HFFc6 (cell line): Measurements from ENCODE around the gene FBXL20. TPM values are rescaled to one million over a fixed set of nuclear protein-coding genes. Genes with fewer than 3 reads are reported as not detected.

Experiments
- DNase-seq: peaks from one replicate; pipeline ENCODE4 v3.0.0-alpha.2; 2018
- H3K27ac Mint-ChIP-seq: 2 replicates; pipeline ENCODE4 v1.8.0; 2020; ENCODE audit warnings: mild to moderate bottlenecking, mixed read lengths
- H3K27me3 Mint-ChIP-seq: 2 replicates; pipeline ENCODE4 v1.8.0; 2021; ENCODE audit warnings: mild to moderate bottlenecking, moderate library complexity, mixed read lengths; ENCODE audit not compliant: insufficient read depth
- H3K36me3 Mint-ChIP-seq: 2 replicates; pipeline ENCODE4 v1.8.0; 2021; ENCODE audit warnings: low read depth, mixed read lengths
- H3K4me1 Mint-ChIP-seq: 2 replicates; pipeline ENCODE4 v1.8.0; 2020; ENCODE audit warnings: low read depth, mixed read lengths
- H3K4me3 Mint-ChIP-seq: 2 replicates; pipeline ENCODE4 v1.8.0; 2020; ENCODE audit warnings: mild to moderate bottlenecking, moderate library complexity, mixed read lengths
- H3K9me3 Mint-ChIP-seq: 2 replicates; pipeline ENCODE4 v1.8.0; 2020; ENCODE audit warnings: mild to moderate bottlenecking, mixed read lengths
- total RNA-seq, 6 experiments: library from RNA; stranded (reverse); fragmentation: NEBNext Ultra II Directional; extraction: Animal tissue kit (Norgen Biotek cat#: 25700); gene quantifications; 2 replicates in 1 of 6; 3 replicates in 5 of 6; pipeline ENCODE4 v1.2.3, GENCODE V29; 2021
- TF ChIP-seq, protein P1 (sequence below): fragments of 200-600 bp; sonication (generic); IDR thresholded peaks from 2 replicates; pipeline ENCODE4 v1.5.0; 2021; ENCODE audit warnings: antibody characterized with exemption, mild to moderate bottlenecking

FBXL20 gene
- total RNA-seq, 6 experiments from 2014 or later, result 13.4 to 19.5 (median 15.7) TPM

DNA sequence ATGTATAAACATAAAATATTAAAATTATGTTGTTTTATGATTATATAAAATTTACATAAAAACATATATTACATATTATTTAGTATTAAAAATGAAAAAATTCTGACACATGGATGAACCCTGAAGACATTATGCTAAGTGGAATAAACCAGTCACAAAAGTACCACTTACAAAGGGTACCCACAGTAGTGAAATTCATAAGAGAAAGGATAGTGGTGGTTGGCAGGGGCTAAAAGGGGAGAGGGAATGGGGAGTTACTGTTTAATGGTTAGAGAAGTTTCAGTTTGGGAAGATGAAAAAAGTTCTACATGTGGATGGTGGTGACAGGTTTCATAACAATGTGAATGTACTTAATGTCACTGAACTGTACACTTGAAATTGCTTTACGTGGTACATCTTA lies 41.4 kb downstream of the FBXL20 start:
- no peaks in the 10 kb centered on the region; the same call in 1 of the 2 replicates for H3K27me3 Mint-ChIP-seq
- H3K27ac Mint-ChIP-seq, result no peak overlapping the region
- no peaks in the 10 kb centered on the region for H3K9me3 Mint-ChIP-seq
- peaks cover 9% of the 10 kb centered on the region for H3K4me1 Mint-ChIP-seq
- TF ChIP-seq, protein P1, sequence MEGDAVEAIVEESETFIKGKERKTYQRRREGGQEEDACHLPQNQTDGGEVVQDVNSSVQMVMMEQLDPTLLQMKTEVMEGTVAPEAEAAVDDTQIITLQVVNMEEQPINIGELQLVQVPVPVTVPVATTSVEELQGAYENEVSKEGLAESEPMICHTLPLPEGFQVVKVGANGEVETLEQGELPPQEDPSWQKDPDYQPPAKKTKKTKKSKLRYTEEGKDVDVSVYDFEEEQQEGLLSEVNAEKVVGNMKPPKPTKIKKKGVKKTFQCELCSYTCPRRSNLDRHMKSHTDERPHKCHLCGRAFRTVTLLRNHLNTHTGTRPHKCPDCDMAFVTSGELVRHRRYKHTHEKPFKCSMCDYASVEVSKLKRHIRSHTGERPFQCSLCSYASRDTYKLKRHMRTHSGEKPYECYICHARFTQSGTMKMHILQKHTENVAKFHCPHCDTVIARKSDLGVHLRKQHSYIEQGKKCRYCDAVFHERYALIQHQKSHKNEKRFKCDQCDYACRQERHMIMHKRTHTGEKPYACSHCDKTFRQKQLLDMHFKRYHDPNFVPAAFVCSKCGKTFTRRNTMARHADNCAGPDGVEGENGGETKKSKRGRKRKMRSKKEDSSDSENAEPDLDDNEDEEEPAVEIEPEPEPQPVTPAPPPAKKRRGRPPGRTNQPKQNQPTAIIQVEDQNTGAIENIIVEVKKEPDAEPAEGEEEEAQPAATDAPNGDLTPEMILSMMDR, result no peak
- no peak overlapping the region for H3K4me3 Mint-ChIP-seq
- DNase-seq, result no peak
- no peaks in the 10 kb centered on the region for H3K36me3 Mint-ChIP-seq

DNA sequence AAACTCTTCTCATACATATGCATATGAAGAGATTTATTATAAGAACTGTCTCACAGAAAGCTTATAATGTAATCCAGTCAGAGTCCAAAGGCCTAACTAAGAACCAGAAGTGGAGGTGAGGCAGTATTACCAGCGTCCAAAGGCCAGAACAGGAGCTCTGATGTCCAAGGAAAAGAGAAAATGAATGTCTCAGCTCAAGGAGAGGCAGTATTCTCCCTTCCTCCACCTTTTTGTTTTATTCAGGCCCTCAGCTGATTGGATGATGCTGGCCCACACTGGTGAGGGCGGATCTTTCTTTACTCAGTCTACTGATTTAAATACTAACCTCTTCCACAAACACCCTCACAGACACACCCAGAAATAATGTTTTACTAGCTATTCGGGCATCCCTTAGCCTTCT lies 43.4 kb downstream of the FBXL20 start:
- TF ChIP-seq, protein P1, result no peak
- no peak overlapping the region for H3K27ac Mint-ChIP-seq
- H3K4me3 Mint-ChIP-seq, result no peak overlapping the region
- no peaks in the 10 kb centered on the region for H3K4me1 Mint-ChIP-seq
- H3K9me3 Mint-ChIP-seq, result no peaks in the 10 kb centered on the region
- H3K27me3 Mint-ChIP-seq, result no peaks in the 10 kb centered on the region
- DNase-seq, result no peak
- H3K36me3 Mint-ChIP-seq, result no peaks in the 10 kb centered on the region

DNA sequence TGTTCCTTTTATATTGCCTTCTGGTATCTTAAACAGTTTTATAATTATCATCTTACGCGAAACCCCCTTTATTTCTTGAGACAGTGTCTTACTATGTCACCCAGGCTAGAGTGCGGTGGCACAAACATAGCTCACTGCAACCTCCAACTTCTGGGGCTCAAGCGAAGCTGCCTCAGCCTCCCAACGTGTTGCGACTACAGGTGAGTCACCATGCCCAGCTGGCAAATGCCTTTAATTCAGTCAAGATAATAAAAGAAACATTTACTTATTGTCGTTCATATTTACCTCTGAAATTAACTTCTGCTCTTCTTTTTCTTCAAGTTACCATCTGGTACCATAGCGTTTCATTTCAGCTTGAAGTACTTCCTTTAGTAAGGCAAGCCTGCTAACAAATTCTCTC lies 43.9 kb downstream of the FBXL20 start:
- Mint-ChIP-seq H3K27ac (no peak overlapping the region), H3K4me3 (no peak overlapping the region)
- TF ChIP-seq, protein P1, result no peak

DNA sequence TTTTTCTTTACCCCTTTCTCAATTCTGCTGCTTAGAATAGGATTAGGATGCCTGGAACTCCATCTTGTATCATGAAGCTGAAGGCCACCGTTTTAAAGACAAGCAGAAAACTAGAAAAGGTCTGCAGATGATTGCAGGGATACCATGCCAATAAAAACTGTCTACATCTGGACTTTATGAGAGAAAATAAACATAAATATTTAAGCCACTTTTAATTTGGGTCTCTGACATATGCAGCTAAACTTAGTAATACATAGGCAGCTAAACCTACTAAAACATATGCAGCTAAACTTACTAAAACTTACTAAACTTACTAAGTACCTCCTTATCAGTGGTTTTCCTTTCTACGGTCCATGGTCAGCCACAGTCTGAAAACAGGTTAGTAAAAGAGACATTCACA lies 48.4 kb downstream of the FBXL20 start:
- H3K4me3 Mint-ChIP-seq, result no peak overlapping the region
- DNase-seq, result no peak
- H3K9me3 Mint-ChIP-seq, result no peaks in the 10 kb centered on the region
- H3K27ac Mint-ChIP-seq, result no peak overlapping the region
- TF ChIP-seq, protein P1, result no peak
- H3K4me1 Mint-ChIP-seq, result peaks cover 5% of the 10 kb centered on the region; the same call in 1 of the 2 replicates
- no peaks in the 10 kb centered on the region; the same call in 1 of the 2 replicates for H3K27me3 Mint-ChIP-seq
- no peaks in the 10 kb centered on the region for H3K36me3 Mint-ChIP-seq

More for the DNA sequence above, 43.9 kb downstream of the FBXL20 start:
- DNase-seq, result no peak
- Mint-ChIP-seq H3K27me3 (no peaks in the 10 kb centered on the region), H3K9me3 (no peaks in the 10 kb centered on the region), H3K4me1 (no peaks in the 10 kb centered on the region), H3K36me3 (no peaks in the 10 kb centered on the region)

DNA sequence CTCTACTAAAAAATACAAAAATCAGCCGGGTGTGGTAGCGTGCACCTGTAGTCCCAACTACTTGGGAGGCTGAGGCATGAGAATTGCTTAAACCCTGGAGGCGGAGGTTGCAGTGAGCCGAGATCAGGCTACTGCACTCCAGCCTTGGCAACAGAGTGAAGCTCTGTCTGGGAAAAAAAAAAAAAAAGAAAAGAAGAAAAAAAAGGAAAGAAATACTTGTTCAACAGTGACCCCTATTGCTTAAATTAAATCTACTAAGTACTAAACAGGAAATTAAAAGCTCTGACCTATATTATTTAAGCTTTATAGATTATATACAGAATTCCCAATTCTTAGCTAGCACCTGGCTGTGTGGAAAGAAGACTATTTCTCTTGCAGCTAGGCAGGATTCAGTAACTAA lies 48.9 kb downstream of the FBXL20 start:
- Mint-ChIP-seq H3K27ac (no peak overlapping the region), H3K27me3 (no peaks in the 10 kb centered on the region; the same call in 1 of the 2 replicates), H3K9me3 (no peaks in the 10 kb centered on the region), H3K4me3 (no peak overlapping the region), H3K36me3 (no peaks in the 10 kb centered on the region), H3K4me1 (peaks cover 5% of the 10 kb centered on the region; the same call in 1 of the 2 replicates)
- TF ChIP-seq, protein P1, result peak; percentile 56
- no peak for DNase-seq

DNA sequence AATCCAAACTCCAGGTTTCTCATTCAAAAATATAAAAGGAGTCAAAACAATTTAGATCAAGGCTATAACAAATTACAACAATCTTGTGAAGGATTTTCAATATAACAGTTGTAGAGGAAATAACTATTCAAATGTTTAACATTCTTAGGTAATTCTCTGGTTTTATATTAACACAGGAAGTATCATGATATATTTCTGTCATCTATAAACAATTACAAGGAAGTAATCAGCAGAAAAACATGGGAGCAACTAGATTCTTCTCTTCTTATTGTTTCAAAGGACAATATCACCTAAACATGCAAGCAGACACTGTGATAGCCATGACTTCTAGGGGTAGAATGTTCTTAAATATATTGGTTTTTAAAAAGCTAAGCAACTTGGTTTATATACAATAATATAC lies 49.9 kb downstream of the FBXL20 start:
- H3K9me3 Mint-ChIP-seq, result no peaks in the 10 kb centered on the region
- H3K27ac Mint-ChIP-seq, result no peak overlapping the region
- H3K36me3 Mint-ChIP-seq, result no peaks in the 10 kb centered on the region
- TF ChIP-seq, protein P1, result no peak
- H3K27me3 Mint-ChIP-seq, result no peaks in the 10 kb centered on the region; the same call in 1 of the 2 replicates
- no peak for DNase-seq
- peaks cover 5% of the 10 kb centered on the region; the same call in 1 of the 2 replicates for H3K4me1 Mint-ChIP-seq
- no peak overlapping the region for H3K4me3 Mint-ChIP-seq
